Spleen (tissue), 11 donors: Measurements from ENCODE around the gene MAS1L. TPM values are rescaled to one million over a fixed set of nuclear protein-coding genes. Genes with fewer than 3 reads are reported as not detected.

ENCODE experiments used
- DNase-seq: peaks from one replicate; pipeline ENCODE4 v3.0.0-alpha.2; 2020
- H3K27ac ChIP-seq, 8 donors: fragments of 200-600 bp; sonication (generic) in 7 of 8; 1 replicate in 4 of 8; 2 replicates in 4 of 8; pipeline versions ENCODE4 v1.5.0 to v1.8.0; 2016 to 2021; ENCODE audit warnings: inconsistent platforms in 4 of 8, mild to moderate bottlenecking in 4 of 8, moderate library complexity in 1 of 8
- H3K27me3 ChIP-seq, 7 donors: fragments of 200-600 bp; sonication (generic) in 6 of 7; replicated peaks in 1 of 7; 1 replicate in 4 of 7; 2 replicates in 3 of 7; pipeline versions ENCODE4 v1.5.0 to v1.8.0; 2016 to 2021; ENCODE audit warnings: inconsistent platforms in 3 of 7, mild to moderate bottlenecking in 1 of 7
- H3K36me3 ChIP-seq, 6 donors: fragments of 200-600 bp; sonication (generic) in 5 of 6; 1 replicate in 4 of 6; 2 replicates in 2 of 6; pipeline versions ENCODE4 v1.5.0 to v1.8.0; 2016 to 2021; ENCODE audit warnings: inconsistent platforms in 2 of 6
- H3K4me1 ChIP-seq, 6 donors: fragments of 200-600 bp; sonication (generic) in 5 of 6; 1 replicate in 3 of 6; 2 replicates in 3 of 6; pipeline versions ENCODE4 v1.5.0 to v1.8.0; 2016 to 2021; ENCODE audit warnings: inconsistent platforms in 3 of 6
- H3K4me3 ChIP-seq, 8 donors: fragments of 200-600 bp; sonication (generic) in 7 of 8; 1 replicate in 4 of 8; 2 replicates in 4 of 8; pipeline versions ENCODE4 v1.5.0 to v1.8.0; 2016 to 2021; ENCODE audit warnings: inconsistent platforms in 4 of 8, mild to moderate bottlenecking in 4 of 8, moderate library complexity in 2 of 8
- H3K9me3 ChIP-seq, 8 donors: fragments of 200-600 bp; sonication (generic) in 7 of 8; 1 replicate in 4 of 8; 2 replicates in 4 of 8; pipeline versions ENCODE4 v1.5.0 to v1.8.0; 2016 to 2021; ENCODE audit warnings: inconsistent platforms in 4 of 8
- CTCF ChIP-seq, 11 experiments: fragments of 200-600 bp in 7 of 11; fragments of 450-650 bp in 4 of 11; sonication (generic) in 4 of 11; IDR thresholded peaks in 8 of 11; conservative IDR thresholded peaks in 3 of 11; 1 replicate in 7 of 11; 2 replicates in 4 of 11; pipeline versions ENCODE4 v1.4.0 to v1.8.0; 2016 to 2021; ENCODE audit warnings: antibody characterized with exemption in 11 of 11, inconsistent platforms in 4 of 11, mild to moderate bottlenecking in 1 of 11
- POLR2A ChIP-seq, 3 donors: fragments of 450-650 bp; IDR thresholded peaks; one replicate each; pipeline ENCODE4 v1.5.1; 2017; ENCODE audit warnings: antibody characterized with exemption in 3 of 3, mild to moderate bottlenecking in 1 of 3
- POLR2AphosphoS5 ChIP-seq, 3 donors: sonication (generic); formaldehyde crosslinking; IDR thresholded peaks; one replicate each; pipeline ENCODE4 v1.5.1; 2017; ENCODE audit warnings: antibody characterized with exemption in 3 of 3
- WGBS, 5 donors: extraction: QIAGEN DNeasy Blood & Tissue Kit in 3 of 5; methylation state at CpG; one replicate each; pipeline versions ENCODE4 v1.1.5 to v1.1.7; 2013 to 2018; 5-methylcytosine and 5-hydroxymethylcytosine counted together
- intact Hi-C: fragments of 100-400 bp; cut with DNase I; formaldehyde crosslinking; loops from one replicate; pipeline ENCODE4 v1.15.0; 2023; ENCODE audit warnings: low total_unique reads
- polyA plus RNA-seq, 3 donors: library from polyadenylated mRNA; stranded (reverse); fragments of 200-250 nt; gene quantifications; one replicate each; pipeline ENCODE4 v1.2.1, GENCODE V29; 2013
- total RNA-seq, 7 donors: library from RNA; depleted of rRNA in 3 of 7; stranded (reverse); fragments of >200 nt in 3 of 7; fragmentation: NEBNext Ultra II Directional in 4 of 7; extraction: Animal tissue kit (Norgen Biotek cat#: 25700) in 4 of 7; gene quantifications; one replicate each; pipeline versions ENCODE4 v1.1.0 to v1.2.1, GENCODE V29; 2016 to 2021
- donor health status: healthy with polysubstance abuse.
- donor health status: DM: no; HTN: no; CAD: no; lungs with moderate emphysema.
- donor health status: DM: no; HTN: no; CAD: no.
- donor health status: Bipolar disorder and iron deficiency.
- donor health status: healthy.
- donor health status: DM: no; HTN: no; CAD: no.
- donor health status: DM: yes; HTN: yes; CAD: no.

The MAS1L gene
- total and polyA plus RNA-seq, 10 donors, result not detected

DNA sequence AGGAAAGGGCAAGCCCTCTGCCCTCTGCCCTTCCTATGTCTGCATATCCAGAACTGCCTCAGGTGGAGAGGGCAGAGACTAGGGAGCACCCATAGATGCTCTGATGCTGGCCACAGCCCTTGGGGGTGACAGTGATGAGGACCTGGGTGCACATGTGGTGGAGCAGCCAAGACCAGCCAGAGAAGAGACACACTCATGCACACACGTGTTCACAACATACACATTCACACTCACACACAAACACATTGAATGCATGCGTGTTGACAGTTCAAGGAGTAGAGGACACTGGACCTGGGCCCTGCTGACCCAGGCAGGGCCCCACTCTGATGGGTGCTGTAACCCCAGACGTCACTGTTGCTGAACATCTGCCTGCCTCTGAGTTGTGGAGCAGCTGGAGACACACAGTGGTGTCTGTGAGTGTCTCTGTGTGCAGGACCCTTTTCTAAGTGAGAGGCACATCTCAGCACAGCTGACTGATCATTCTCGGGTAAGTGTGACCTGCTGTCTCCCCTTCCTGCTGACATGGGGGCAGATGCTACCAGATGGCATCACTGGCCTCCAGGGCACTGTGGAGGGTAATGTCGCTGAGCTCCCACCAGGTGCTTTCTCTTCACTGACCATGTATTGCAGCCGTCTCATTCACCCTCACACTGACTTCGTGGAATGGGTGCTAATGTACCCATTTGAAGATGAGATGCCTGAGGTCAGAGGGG, 30.1 kb upstream of the MAS1L start:
- WGBS, 5 donors, result 79 to 90% (median 81%) methylated on average over 5 to 7 of the region's 7 CpGs

DNA sequence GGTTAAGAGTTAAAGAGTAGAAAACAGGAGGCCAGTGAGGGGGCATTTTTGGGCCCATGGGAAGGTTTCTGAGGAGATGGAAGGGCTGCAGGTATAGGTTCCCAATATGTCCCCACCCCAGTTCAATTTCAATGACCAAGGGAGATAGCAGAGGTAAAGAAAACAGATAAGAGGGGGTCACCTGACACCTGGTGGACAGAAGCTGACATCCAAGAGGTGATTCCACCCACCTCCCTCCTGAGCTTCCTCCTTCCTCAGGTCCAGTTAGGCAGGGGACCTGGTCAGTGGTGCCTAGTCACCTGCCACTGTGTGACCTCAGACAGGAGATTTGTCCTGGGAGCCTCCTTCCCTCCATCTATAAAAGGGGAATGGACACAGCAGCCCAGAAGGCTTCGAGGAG, 29.5 kb upstream of the MAS1L start:
- H3K4me3 ChIP-seq, result no peak overlapping the region
- intact Hi-C loops, result no loop called here
- H3K9me3 ChIP-seq, result no peaks in the 10 kb centered on the region
- 67 to 85% (median 78%) methylated on average over 1 of the region's 1 CpG for WGBS, 5 donors
- H3K36me3 ChIP-seq, result no peaks in the 10 kb centered on the region
- H3K4me1 ChIP-seq, result no peaks in the 10 kb centered on the region
- no peak for TF ChIP-seq POLR2A (IDR thresholded peaks at IDR 0.05)
- no peak for TF ChIP-seq CTCF (IDR thresholded peaks at IDR 0.05 in 8 of 11, conservative IDR thresholded peaks at IDR 0.05 in 3 of 11)
- no peak for TF ChIP-seq POLR2AphosphoS5 (IDR thresholded peaks at IDR 0.05)
- no peak overlapping the region for H3K27ac ChIP-seq
- DNase-seq, result no peak
- peaks cover 0 to 11% (median 0%) of the 10 kb centered on the region in 7 donors for H3K27me3 ChIP-seq

More for the DNA sequence above, 30.1 kb upstream of the MAS1L start:
- intact Hi-C loops, result no loop called here
- H3K27ac ChIP-seq, result no peak overlapping the region
- DNase-seq, result no peak
- H3K9me3 ChIP-seq, result no peaks in the 10 kb centered on the region
- peaks cover 0 to 11% (median 0%) of the 10 kb centered on the region in 7 donors for H3K27me3 ChIP-seq
- no peaks in the 10 kb centered on the region for H3K36me3 ChIP-seq
- no peaks in the 10 kb centered on the region for H3K4me1 ChIP-seq
- no peak overlapping the region for H3K4me3 ChIP-seq
- no peak for TF ChIP-seq POLR2A (IDR thresholded peaks at IDR 0.05)
- TF ChIP-seq POLR2AphosphoS5 (IDR thresholded peaks at IDR 0.05), result no peak
- no peak for TF ChIP-seq CTCF (IDR thresholded peaks at IDR 0.05 in 8 of 11, conservative IDR thresholded peaks at IDR 0.05 in 3 of 11)

- intact Hi-C loops, result no loop called here
Measured at GRCh38 chr6:29516108-29516507, 28.4 kb upstream of the MAS1L start.

More at GRCh38 chr6:29516108-29516507, 28.4 kb upstream of the MAS1L start:
- no peaks in the 10 kb centered on the region for H3K36me3 ChIP-seq
- TF ChIP-seq POLR2A (IDR thresholded peaks at IDR 0.05) (no peak), POLR2AphosphoS5 (IDR thresholded peaks at IDR 0.05) (no peak), CTCF (IDR thresholded peaks at IDR 0.05 in 8 of 11, conservative IDR thresholded peaks at IDR 0.05 in 3 of 11) (no peak)
- no peaks in the 10 kb centered on the region for H3K9me3 ChIP-seq
- no peak overlapping the region for H3K27ac ChIP-seq
- H3K4me1 ChIP-seq, result no peaks in the 10 kb centered on the region
- WGBS, 5 donors, result 23 to 51% (median 29%) methylated on average over 6 of the region's 6 CpGs
- DNase-seq, result no peak
- H3K4me3 ChIP-seq, result no peak overlapping the region
- peaks cover 0 to 11% (median 0%) of the 10 kb centered on the region in 7 donors for H3K27me3 ChIP-seq
